Kidney epithelial cell (primary cell): ENCODE measurements around the gene TSFM. TPM values are rescaled to one million over a fixed set of nuclear protein-coding genes. Genes with fewer than 3 reads are reported as not detected.

Source experiments
- DNase-seq: peaks from one replicate; pipeline ENCODE4 v3.0.0-alpha.2; 2010; ENCODE audit warnings: low read depth
- H3K27me3 ChIP-seq: 2 replicates; pipeline ENCODE4 v1.6.0; 2011; ENCODE audit warnings: low read length; ENCODE audit not compliant: control insufficient read depth, insufficient read depth
- H3K36me3 ChIP-seq: 2 replicates; pipeline ENCODE4 v1.5.1; 2011; ENCODE audit warnings: low read length; ENCODE audit not compliant: control insufficient read depth, insufficient read depth
- H3K4me3 ChIP-seq: 2 replicates; pipeline ENCODE4 v1.5.1; 2011; ENCODE audit warnings: low read depth, mild to moderate bottlenecking, control low read depth, low read length
- CTCF ChIP-seq: IDR thresholded peaks from 2 replicates; pipeline ENCODE4 v1.5.1; 2011; ENCODE audit warnings: mild to moderate bottlenecking, moderate library complexity, low read length, control low read depth, inconsistent platforms; ENCODE audit not compliant: insufficient read depth, poor library complexity, severe bottlenecking
- total RNA-seq: library from RNA; depleted of rRNA; stranded (reverse); fragments of >200 nt; gene quantifications from 2 replicates; pipeline ENCODE4 v1.2.3, GENCODE V29; 2015

Gene TSFM
- total RNA-seq, 1 donor from 2014 or later, result 21.5 TPM

GRCh38 chr12:57793920-57794319, 11.3 kb downstream of the TSFM start:
- no peaks in the 10 kb centered on the region for H3K27me3 ChIP-seq
- no peak overlapping the region for H3K4me3 ChIP-seq
- no peak for TF ChIP-seq CTCF
- no peak for DNase-seq
- no peaks in the 10 kb centered on the region for H3K36me3 ChIP-seq

GRCh38 chr12:57795354-57795753, 12.8 kb downstream of the TSFM start:
- Histone ChIP-seq H3K36me3 (no peaks in the 10 kb centered on the region), H3K4me3 (no peak overlapping the region), H3K27me3 (no peaks in the 10 kb centered on the region)
- DNase-seq, result no peak
- no peak for TF ChIP-seq CTCF

DNA sequence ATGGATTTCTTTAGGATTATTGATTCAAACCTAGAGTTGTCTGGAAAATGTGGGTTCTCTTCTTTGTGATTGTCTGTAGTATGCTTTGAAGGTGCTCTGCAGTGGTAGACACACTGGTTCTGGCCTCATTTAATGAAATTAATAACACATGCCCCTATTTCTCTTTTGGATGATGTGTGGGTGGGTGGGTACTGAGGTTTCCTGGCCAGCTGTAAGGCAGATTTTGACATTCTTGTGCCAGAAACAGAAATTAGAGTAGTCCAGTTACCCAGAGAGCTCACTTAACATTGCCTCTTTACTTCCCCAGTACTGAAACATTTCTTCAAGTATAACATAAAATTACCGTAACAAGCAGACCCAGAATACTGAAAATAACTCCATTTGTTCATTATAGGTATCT, 14.4 kb downstream of the TSFM start:
- no peak for TF ChIP-seq CTCF
- DNase-seq, result no peak
- no peak overlapping the region for H3K4me3 ChIP-seq
- no peaks in the 10 kb centered on the region for H3K36me3 ChIP-seq
- H3K27me3 ChIP-seq, result no peaks in the 10 kb centered on the region

DNA sequence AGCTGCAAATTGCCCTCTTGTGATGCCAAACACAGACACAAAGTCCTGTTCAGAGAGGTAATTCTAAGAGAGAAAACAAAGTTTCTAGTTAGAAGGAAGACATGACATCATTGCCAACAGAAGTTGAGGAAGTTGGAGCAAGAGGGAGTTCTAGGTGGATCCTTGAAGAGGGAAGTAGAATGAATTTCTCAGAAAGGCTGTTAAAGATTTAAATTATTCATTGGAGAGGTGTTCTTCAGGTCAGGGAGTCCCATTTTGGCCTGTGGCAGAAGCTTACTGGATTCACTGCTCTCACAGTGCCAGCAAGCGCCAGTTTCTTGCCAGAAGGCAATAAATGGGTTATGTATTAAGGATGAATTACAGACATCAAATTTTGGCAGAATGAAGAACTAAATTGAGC, 15.3 kb downstream of the TSFM start:
- no peaks in the 10 kb centered on the region for H3K27me3 ChIP-seq
- no peaks in the 10 kb centered on the region for H3K36me3 ChIP-seq
- TF ChIP-seq CTCF, result no peak
- no peak overlapping the region for H3K4me3 ChIP-seq
- no peak for DNase-seq

DNA sequence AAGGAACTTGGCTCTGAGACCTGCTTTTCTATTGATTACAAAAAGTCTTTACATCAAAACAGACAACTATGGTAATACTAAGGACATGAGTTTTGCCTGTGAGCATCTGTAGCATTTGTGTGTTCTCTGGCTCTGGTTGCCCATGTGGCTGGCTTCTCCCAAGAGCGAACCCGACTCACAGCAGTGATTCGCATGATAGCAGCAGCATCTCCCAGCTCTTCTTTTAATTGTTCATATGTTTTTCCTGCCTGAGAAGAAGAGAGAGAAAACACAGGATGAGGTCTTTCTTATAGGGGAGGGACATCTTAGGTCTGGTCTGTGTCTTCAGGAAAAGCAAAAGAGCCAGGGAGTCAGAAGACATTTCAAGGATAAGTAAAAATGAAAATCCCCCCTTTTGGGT, 18.4 kb downstream of the TSFM start:
- Histone ChIP-seq H3K4me3 (no peak overlapping the region), H3K27me3 (no peaks in the 10 kb centered on the region), H3K36me3 (no peaks in the 10 kb centered on the region)
- DNase-seq, result no peak
- TF ChIP-seq CTCF, result no peak

- Histone ChIP-seq H3K4me3 (no peak overlapping the region), H3K27me3 (no peaks in the 10 kb centered on the region), H3K36me3 (no peaks in the 10 kb centered on the region)
- no peak for DNase-seq
- TF ChIP-seq CTCF, result no peak
These were observed 20.0 kb downstream of the TSFM start for GRCh38 chr12:57802607-57803006.
